Lung microvascular endothelial cell (primary cell): ENCODE results near the gene TCF12. TPM values are rescaled to one million over a fixed set of nuclear protein-coding genes. Genes with fewer than 3 reads are reported as not detected.
"Not testable (repeated sequence)": the region's sequence is repeated elsewhere in the genome, so short reads cannot be mapped to it uniquely, and the experiment has no call there.

Experiments used
- DNase-seq, 2 donors: peaks; one replicate each; pipeline versions ENCODE4 v3.0.0 to v3.0.0-alpha.2; 2010; ENCODE audit warnings: low read depth in 2 of 2
- total RNA-seq: library from RNA; depleted of rRNA; stranded (reverse); fragments of >200 nt; gene quantifications from 2 replicates; pipeline ENCODE4 v1.2.1, GENCODE V29; 2014

TCF12 gene
- total RNA-seq, 1 donor from 2014 or later: 94.4 TPM

DNA sequence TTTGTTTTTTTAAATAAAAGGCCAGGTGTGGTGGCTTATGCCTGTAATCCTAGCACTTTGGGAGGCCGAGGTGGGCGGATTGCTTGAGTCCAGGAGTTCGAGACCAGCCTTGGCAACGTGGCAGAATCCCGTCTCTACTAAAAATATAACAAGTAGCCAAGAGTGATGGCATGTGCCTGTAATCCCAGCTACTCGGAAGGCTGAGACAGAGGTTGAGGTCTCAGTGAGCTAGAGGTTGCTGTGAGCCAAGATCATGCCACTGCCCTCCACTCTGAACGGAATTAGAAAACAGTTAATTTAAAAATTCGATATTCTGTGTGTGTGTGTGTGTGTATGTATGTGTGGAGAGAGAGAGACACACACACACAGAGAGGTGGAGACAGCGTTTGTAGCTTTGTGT lies 58.8 kb downstream of the TCF12 start:
- no peak for DNase-seq

DNA sequence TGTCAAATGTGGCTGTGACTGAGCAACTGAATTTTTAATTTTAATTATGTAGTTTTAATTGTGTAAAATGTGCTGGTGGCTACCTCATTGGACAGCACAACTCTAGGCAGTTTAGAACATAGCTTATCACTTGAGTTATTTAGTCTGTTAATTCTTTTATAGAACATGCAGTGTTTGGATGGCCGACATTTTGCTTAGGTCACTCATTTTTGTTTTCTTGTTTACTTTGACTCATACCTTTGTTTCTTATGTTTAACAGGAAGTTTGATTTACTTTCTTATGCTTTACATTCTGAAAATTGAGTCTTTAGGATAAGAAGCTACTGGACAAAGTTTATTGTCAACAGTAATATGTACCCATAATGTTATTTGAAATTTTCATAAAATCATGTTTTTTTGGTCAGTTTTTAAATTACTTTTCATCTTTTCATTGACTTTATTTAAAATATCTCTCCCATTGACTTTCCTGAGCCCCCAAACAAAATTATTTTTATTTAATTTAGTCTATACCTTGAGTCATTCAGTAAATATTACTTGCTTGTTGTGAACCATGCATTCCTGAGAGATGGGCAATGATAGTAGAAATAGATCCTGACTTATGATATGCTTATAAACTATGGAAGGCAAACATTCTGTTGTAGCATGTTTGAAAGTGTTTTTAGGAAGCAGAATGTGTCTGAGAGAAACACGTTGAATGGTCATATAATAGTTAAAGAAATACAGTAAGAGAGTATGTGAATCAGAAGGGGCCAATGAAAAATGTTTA lies 60.6 kb downstream of the TCF12 start:
- peak in 1 of 2 donors; percentile 20 for DNase-seq

DNA sequence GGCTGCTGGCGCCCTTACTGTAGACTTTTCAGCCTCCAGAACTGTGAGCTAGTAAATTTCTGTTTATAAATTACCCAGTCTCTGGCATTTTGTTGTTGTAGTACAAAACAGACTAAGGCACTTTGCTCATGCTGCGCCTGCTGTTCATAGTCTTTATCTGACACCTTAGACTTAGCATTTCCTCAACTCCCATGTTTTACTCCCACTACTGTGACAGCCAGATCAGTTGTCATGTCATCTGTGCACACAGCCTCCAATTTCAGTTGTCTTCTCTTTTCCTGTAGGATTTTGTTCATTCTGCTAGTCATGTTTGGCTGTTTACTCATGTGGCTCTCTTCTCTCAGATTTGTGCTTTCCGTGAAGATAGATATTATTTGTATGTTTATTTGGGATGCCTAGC lies 62.0 kb downstream of the TCF12 start:
- DNase-seq: no peak

DNA sequence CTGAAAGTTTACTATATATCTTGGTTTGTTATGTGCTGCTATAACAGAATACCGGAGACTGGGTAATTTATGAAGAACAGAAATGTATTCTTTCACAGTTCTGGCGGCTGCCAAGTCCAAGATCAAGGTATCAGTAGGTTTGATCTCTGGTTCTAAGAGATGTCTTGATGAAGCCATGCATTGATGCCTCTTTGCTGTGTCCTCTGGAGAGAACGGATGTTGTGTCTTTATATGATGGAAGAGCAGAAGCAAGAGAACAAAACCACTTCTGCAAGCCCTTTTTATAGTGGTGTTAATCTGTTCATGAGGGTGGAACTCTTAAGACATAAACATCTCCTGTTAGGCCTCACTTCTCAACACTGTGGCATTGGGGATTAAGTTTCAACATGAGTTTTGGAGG lies 62.7 kb downstream of the TCF12 start:
- no peak for DNase-seq

DNA sequence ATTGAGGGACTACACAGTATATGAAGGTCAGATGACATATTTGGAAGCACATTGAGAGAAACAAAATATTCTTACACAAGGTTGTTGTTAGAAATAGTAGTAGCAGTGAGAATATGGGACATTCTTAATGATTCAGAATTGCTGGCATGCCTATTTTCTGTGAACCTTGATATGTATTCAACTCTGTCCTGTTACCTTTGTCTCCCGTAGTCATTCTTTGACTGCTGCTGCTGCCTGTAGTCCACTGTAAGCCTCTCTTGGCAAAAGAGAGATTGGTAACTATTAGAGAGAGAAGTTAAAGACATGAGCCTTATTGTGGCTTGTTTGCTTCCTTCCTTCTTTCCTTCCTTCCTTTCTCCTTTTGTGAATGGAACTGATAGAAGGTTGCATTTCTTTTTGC lies 64.5 kb downstream of the TCF12 start:
- DNase-seq: no peak

DNA sequence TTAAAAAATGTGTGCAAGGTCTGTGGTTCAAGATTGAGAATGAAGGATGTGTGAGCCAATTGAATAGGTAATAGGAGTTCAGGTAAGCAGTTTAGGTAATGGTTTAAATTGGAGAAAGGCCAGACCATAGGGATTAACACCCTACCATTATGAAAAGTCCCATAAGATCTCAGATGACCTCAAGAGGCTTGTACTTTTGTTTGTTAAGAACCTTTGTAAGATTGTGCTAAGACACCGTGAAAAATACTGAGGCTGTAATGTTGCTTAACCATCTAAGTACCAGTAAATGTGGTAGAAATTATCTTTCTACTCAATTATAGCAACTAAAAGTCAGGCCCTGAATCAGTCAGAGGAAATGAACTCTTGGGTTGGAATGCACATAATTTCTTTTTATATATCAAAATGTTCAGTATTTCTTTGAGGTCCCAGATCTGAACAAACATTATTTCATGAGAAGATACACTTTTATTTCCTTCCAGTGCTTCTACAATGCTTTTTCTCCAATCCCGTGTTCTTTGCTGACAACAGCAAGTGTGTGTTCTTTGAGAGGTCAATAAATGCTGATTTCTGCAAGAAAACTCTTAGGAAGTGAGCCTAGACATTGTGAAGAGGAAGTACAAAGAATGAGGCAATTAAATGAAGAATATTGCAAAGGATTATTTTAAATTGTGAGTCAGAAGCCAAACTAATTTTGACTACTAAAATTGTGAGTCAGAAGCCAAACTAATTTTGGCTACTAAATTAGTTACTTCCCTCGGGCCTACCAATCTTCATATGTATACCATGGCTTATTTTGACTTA lies 66.4 kb downstream of the TCF12 start:
- DNase-seq: peak; percentile 16 to 51

DNA sequence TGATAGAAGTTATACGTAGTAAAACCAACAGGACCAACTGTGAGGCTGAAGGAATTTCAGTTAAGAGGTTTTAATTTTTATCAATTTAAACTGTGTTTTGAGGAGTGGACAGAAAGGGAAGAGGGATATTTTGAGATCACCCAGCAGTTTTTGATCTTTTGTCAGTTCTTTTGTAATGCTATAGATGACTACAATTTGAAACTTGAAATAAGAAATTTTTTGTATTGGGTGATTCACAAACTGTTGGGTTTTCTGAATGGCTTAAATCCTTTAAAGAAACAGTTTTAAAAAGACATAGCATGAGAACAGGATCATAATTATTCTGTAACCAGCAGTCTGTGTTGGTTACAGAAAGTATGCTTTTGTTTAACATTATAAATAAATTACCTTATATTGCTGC lies 67.4 kb downstream of the TCF12 start:
- DNase-seq: no peak

DNA sequence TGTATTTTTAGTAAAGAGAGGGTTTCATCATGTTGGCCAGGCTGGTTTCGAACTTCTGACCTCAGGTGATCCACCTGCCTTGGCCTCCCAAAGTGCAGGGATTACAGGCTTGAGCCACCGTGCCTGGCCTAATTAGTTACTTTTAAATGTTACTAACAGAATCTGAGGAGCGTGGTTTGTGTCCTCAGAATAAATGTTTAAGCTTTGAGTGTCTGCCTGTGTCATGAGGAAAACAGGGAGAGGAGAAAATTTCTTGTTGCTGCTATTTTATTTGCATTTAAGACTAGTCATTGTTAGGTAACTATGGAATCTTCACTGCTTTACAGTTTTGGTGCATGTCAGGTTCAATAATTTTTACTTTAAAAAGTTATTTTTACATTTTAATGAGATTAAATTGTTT lies 68.8 kb downstream of the TCF12 start:
- DNase-seq: no peak

DNA sequence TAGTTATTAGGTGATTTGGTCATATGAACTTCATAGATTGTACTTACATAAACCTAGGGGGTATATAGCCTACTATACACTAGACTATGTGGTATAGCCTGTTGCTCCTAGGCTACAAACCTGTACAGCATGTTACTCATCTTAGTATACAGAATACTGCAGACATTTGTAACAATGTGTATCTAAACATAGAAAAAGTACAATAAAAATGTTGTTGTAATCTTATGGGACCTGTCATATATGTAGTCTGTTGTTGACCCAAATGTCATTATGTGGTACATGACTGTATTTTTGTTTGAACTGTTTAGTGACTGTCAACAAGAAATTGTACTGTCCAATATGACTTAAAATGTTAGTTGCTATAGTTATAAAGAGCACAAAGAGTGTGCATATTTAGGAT lies 69.8 kb downstream of the TCF12 start:
- DNase-seq: no peak

DNA sequence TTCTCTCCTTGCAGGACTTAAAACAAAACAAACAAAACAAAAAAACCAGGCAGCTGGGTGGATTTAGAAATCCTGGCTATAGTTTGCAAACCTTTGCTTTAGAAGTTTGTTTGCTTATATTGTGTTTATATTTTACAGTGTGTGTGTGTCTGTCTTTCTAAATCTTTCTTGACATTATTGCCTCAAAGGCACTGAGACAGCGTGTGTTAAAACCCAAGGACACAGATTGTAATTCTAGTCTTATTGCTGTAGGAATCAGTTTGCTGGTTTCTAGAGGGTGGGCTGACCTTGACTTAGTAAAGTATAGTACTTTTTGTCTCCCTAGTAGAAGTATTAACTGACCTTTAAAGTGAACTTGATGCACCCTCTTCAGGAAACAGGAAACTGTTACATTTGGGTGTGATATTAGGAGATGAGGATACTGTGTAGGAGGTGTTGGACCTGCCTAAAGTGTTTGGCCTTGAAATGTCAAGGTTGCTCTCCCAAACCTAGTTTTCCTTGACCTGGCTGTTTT lies 71.0 kb downstream of the TCF12 start:
- DNase-seq: peak in 1 of 2 donors; percentile 4

DNA sequence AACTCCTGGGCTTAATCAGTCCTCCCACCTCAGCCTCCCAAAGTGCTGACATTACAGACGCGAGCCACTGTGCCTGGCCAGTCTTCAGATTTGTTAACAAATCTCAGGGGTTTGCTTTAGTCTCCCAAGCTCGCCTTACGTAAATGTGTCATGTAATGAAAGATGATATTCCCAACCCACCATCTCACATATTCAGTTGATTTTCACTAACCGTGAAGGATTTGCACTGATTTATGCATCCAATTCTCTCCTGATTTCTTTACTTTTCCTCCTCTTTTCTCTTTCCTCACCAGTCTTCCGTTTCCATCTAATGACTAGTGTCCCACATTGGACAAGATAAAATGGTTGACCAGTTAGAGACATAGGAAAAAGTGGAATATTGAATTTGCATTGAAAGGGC lies 72.6 kb downstream of the TCF12 start:
- no peak for DNase-seq

DNA sequence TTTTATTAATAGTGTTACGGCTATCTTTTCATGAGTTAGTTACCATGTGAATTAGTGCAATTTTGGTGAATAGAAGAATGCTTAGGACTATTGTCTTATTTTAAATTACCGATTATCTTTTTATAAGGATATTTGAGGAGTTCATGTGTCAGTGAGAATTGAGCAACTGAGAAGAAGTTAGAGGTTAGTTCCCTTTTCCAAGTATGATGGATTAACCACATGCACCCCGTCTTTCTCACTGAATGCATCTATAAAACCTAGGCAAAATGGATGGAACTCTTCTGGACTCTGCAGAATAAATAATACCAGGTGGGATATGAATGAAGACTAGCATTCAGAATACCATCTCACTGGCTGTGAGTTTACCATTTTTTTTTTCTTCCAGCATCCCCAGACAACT lies 74.3 kb downstream of the TCF12 start:
- no peak for DNase-seq

DNA sequence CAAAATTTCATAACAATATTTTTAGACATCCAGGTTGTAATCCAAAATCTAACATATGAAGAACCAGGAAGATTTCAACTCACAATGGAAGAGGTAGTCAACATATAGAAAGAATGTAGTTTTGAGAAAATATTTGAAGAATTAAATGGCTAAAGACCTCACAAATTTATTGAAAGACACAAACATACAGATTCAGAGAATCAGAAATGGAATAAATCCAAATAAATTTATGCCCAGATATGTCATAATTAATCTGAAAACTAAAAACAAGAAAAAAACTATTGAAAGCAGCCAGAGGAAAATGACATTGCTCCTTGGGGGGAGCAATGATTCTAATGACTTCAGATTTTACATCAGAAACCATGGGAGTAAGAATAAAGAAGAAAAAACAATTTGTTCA lies 75.8 kb downstream of the TCF12 start:
- no peak for DNase-seq

DNA sequence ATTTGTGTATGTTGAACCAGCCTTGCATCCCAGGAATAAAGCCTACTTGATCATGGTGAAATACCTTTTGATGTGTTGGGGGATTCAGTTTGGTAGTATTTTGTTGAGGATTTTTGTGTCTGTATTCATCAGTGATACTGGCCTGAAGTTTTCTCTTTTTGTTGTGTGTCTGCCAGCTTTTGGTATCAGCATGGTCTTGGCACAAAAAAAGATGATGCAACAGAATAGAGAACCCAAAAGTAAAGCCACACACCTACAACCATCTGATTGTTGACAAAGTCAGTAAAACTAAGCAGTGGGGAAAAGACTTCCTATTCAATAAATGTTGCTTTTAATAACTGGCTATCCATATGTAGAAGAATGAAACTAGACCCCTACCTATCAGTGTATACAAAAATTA lies 77.6 kb downstream of the TCF12 start:
- DNase-seq: no peak

DNA sequence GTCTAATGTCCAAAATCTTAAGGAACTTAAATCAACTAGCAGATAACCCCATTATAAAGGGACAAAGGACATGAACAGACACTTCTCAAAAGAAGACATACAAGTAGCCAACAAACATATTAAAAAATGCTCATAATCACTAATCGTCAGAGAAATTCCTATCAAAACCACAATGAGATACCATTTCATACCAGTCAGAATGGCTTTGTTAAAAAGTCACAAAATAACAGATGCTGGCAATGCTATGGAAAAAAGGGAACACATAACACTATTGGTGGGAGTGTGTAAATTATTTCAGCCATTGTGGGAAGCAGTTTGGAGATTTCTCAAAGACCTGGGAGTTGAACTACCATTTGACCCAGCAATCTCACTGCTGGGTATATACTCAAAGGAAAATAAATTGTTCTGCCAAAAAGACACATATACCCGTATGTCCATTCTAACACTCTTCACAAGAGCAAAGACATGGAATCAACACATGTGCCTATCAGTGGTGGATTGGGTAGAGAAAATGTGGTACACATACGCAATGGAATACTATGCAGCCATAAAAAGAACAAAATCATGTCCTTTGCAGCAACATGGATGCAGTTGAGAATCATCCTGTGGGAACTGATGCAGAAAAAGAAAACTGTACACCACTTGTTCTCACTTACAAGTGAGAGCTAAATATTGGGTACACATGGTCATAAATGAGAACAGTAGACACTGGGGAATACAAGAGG lies 78.5 kb downstream of the TCF12 start:
- no peak for DNase-seq

DNA sequence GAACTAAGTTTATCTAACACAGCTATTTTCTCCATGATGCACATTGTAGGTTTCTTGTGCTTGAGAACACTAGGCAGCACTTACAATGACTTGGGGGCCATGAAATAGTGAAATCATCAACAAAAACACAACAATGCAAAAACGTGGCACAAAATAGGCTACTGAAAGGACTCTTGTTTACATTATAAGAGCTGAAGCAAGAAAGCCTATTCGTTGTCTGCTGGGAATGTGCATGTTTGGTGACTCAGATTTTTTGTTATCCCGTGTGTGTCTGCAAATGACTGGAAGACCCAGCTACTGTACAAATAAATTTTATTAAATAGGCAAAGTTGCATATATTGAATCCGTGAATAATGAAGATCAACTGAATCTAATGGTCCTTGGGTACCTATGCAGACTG lies 85.0 kb downstream of the TCF12 start:
- DNase-seq: peak in 1 of 2 donors; percentile 84

DNA sequence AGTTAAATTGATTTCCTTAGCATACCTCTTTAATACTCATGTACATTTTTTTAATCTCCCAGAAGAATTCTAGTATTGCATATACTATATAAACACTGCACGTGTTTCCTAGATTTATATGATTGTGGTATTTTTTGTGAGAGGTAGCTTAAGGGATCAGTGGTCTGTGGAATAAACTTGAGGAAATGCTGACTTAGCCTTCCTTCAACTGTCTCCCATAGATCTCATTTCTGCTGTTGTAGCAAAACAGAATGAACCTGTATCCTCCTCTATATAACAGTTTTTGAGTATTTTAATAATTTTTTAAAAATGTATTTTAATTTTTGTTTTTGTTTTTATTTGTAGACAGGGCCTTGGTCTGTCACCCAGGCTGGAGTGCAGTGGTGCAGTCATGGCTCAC lies 86.8 kb downstream of the TCF12 start:
- no peak for DNase-seq

DNA sequence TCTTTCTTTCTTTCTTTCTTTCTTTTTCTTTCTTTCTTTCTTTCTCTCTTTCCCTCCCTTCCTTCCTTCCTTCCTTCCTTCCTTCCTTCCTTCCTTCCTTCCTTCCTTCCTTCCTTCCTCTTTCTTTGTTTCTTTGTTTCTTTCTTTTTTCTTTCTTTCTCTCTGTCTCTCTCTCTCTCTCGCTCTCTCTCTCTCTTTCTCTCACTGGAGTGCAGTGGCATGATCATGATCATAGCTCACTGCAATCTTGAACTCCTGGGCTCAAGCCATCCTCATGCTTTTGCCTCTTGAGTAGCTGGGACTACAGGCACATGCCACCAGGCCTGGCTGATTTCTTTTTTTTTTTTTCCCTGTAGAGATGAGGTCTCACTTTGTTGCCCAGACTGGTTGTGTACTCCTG lies 89.4 kb downstream of the TCF12 start:
- DNase-seq: not testable (repeated sequence)

DNA sequence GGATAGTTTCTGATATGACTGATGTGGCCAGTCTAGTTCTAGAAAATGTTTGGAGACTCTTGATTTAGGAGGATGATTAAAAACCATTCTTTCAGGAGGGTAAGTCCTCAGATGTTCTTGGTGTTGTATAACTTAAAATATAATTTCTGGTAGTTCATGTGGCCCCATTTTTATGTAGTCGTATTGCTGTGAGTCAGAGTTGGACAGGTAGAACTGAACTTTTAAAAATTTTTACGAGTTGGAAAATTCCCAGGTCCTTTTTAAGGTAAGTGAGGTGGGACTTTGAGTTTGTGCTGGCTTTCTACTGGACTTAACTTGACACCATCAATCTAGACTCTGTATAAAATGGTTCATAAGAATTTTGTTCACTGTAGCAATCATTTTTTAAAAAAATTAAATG lies 92.3 kb downstream of the TCF12 start:
- DNase-seq: no peak

DNA sequence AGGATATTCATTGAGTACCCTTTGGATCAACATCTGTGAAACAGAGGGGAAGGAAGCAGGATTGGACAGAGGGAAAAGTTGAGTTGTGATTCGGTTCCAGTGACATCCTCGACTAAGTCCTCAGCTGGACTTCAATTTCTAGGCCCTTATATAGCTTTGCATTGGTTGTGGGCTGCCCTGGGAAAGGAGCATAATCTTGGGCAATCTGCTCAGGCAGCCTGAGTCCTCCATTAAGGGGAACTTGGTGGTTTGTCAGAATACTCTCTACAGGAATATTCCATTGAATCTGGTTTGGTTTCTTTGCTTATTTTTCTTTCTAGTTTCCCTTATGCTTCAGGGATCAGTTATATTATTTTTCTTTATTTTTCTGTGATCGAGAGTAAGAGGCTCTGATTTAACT lies 94.1 kb downstream of the TCF12 start:
- no peak for DNase-seq

DNA sequence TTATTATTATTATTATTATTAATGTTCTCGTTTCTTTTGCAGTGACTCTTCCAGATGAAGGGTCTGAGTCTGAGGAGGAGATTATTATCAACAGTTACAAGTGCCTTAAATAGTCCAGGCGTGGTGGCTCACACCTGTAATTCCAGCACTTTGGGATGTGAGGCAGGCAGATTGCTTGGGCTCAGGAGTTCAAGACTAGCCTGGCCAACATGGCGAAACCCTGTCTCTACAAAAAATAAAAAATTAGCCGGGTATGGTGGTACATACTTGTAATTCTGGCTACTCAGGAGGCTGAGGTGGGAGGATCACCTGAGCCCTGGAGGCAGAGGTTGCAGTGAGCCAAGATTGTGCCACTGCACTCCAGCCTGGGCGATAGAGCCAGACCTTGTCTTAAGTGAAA lies 96.5 kb downstream of the TCF12 start:
- DNase-seq: not testable (repeated sequence)

DNA sequence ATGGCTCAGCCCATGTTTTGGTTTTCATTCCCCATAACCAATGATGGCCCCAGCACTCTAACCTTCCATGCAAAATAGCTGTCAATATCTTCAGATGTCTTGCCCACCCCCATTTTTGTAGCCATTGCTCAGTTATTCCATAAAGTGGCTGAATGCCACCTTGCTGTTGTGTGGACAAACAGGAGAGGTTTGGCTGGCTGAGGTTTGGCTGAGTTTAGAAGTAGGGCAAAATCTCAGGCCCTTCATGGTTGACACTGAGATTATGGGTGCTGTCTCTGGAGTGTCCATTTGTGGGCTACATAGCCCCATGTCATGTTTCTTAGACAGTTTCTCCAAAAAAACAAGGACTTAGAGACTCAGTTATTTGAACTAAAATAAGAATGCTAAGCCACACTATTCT lies 96.9 kb downstream of the TCF12 start:
- DNase-seq: no peak
